GDM1 (cell line): ENCODE data around the gene TAF12.
"Not testable (repeated sequence)": the region's sequence is repeated elsewhere in the genome, so short reads cannot be mapped to it uniquely, and the experiment has no call there.

Experiments used
- DNase-seq: peaks from one replicate; lab custom pipeline; 2025; lab: John Stamatoyannopoulos, UW

Gene TAF12

GRCh38 chr1:28642847-28643635, at the start of gene TAF12:
Gene TAF12 (minus strand): TSS chr1:28643067. CDS start chr1:28622081, 20,986 bp downstream.
- DNase-seq: peak; percentile 95

GRCh38 chr1:28691627-28692026, 48.8 kb upstream of the TAF12 start:
- DNase-seq: not testable (repeated sequence)

GRCh38 chr1:28684937-28685336, 42.1 kb upstream of the TAF12 start:
- no peak for DNase-seq

GRCh38 chr1:28682840-28683239, 40.0 kb upstream of the TAF12 start:
- no peak for DNase-seq

GRCh38 chr1:28680151-28680550, 37.3 kb upstream of the TAF12 start:
- DNase-seq: no peak

- no peak for DNase-seq
These were observed 33.0 kb upstream of the TAF12 start for GRCh38 chr1:28675924-28676257.

- DNase-seq: not testable (repeated sequence)
These were observed 30.1 kb upstream of the TAF12 start for GRCh38 chr1:28672971-28673370.

GRCh38 chr1:28671254-28671780, 28.4 kb upstream of the TAF12 start:
- no peak for DNase-seq

GRCh38 chr1:28668956-28669723, 26.3 kb upstream of the TAF12 start:
- DNase-seq: peak; percentile 86

GRCh38 chr1:28668191-28668955, 25.5 kb upstream of the TAF12 start, which contains the start of gene GMEB1:
Gene GMEB1 (plus strand): TSS chr1:28668784. CDS start chr1:28683613, 14,829 bp downstream.
- DNase-seq: peak; percentile 86

- DNase-seq: no peak
These were observed 23.9 kb upstream of the TAF12 start for GRCh38 chr1:28666806-28667205.

GRCh38 chr1:28663871-28664470, 21.1 kb upstream of the TAF12 start:
- DNase-seq: no peak

- no peak for DNase-seq
These were observed 13.5 kb upstream of the TAF12 start for GRCh38 chr1:28656335-28656734.

- DNase-seq: not testable (repeated sequence)
These were observed 12.8 kb upstream of the TAF12 start for GRCh38 chr1:28655448-28656311.

- not testable (repeated sequence) for DNase-seq
These were observed 11.0 kb upstream of the TAF12 start for GRCh38 chr1:28653870-28654269.

GRCh38 chr1:28653063-28653462, 10.2 kb upstream of the TAF12 start:
- not testable (repeated sequence) for DNase-seq

GRCh38 chr1:28648474-28649198, 5.8 kb upstream of the TAF12 start, which contains the start of gene RNU11:
Gene RNU11 (plus strand): TSS chr1:28648600.
- peak; percentile 91 for DNase-seq

- peak; percentile 94 for DNase-seq
These were observed 5.2 kb upstream of the TAF12 start for GRCh38 chr1:28648008-28648473.

- DNase-seq: no peak
These were observed 3.2 kb upstream of the TAF12 start for GRCh38 chr1:28646040-28646439.

- not testable (repeated sequence) for DNase-seq
These were observed 2.5 kb upstream of the TAF12 start for GRCh38 chr1:28645406-28645805.
